Measurements from ENCODE around the gene DRAM1.

DNA sequence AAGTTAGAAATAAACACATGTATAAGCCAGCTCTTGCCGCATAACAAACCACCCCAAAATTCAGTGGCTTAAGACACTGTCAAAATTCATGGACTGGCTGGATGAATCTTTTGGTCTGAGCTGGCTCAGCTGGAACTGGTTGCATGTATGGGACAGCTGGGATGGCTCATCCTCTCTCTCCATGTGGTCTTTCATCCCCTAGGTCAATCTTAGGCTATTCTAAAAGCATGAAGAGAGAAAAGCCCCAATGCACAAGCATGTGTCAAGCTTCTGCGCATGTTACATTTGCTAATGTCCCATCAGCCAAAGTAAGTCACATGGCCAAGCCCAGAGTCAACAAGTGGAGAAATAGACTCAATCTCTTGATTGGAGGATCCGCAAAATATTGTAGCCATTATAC, 71.0 kb downstream of the DRAM1 start:
- TF ChIP-seq, protein P1, sequence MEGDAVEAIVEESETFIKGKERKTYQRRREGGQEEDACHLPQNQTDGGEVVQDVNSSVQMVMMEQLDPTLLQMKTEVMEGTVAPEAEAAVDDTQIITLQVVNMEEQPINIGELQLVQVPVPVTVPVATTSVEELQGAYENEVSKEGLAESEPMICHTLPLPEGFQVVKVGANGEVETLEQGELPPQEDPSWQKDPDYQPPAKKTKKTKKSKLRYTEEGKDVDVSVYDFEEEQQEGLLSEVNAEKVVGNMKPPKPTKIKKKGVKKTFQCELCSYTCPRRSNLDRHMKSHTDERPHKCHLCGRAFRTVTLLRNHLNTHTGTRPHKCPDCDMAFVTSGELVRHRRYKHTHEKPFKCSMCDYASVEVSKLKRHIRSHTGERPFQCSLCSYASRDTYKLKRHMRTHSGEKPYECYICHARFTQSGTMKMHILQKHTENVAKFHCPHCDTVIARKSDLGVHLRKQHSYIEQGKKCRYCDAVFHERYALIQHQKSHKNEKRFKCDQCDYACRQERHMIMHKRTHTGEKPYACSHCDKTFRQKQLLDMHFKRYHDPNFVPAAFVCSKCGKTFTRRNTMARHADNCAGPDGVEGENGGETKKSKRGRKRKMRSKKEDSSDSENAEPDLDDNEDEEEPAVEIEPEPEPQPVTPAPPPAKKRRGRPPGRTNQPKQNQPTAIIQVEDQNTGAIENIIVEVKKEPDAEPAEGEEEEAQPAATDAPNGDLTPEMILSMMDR (IDR thresholded peaks at IDR 0.05), result no peak
- no peak for TF ChIP-seq POLR2A (IDR thresholded peaks at IDR 0.05)

All from lower leg skin (tissue), 3 donors.